Stimulated activated CD4-positive, alpha-beta T cell treated with anti-CD3 and anti-CD28 coated beads, TNF-alpha, amount 100 ng/mL, for 48 hours (primary cell): ENCODE data around the gene AFAP1L2.

Source experiments
- DNase-seq, 3 donors: peaks; one replicate each; pipeline ENCODE4 v3.0.0-alpha.2; 2020; ENCODE audit warnings: low read depth in 3 of 3

The AFAP1L2 gene

GRCh38 chr10:114388275-114388674 is 16.0 kb downstream of the AFAP1L2 start:
- DNase-seq = no peak

DNA sequence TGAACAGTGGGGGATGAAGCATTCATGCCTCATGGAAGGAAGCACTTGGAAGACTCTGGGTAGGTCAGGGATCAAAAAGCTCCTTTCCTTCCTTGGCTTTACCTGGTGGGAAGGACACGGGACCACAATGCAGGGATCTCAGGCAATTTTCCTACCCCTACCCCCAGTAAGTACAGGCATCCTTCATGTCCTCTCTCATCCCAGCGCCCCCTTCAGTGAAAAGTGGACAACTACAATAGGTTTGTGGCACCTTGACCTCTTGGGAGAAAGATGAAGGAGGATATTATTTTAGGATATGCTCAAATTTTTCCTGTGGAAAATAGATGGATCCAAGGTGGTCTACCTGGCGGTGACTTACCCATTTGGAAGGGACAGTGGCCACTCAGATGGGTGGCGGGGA is 16.5 kb downstream of the AFAP1L2 start:
- DNase-seq = no peak

DNA sequence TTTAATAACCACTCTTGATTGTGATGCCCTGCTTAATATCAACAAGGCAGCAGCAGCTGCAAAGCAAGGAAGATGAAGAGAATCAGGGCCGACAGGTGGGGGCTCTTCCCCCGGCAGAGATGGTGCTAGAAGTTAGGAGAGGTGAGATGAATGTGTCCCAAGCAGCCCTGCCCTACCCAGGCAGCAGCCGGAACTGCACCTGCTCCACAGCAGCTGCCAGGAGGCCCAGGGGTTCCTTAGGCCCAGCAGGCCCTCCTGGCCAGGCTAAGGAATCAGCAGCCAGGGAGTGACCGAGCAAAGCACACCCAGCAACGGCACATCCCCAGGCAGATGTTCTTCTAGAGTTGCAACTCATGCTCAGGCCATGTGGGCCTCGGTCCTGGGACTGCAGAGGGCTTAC is 17.9 kb downstream of the AFAP1L2 start:
- no peak for DNase-seq

- DNase-seq = no peak
Observed at GRCh38 chr10:114385557-114385956, 18.7 kb downstream of the AFAP1L2 start.

GRCh38 chr10:114384601-114385000 is 19.7 kb downstream of the AFAP1L2 start:
- no peak for DNase-seq

DNA sequence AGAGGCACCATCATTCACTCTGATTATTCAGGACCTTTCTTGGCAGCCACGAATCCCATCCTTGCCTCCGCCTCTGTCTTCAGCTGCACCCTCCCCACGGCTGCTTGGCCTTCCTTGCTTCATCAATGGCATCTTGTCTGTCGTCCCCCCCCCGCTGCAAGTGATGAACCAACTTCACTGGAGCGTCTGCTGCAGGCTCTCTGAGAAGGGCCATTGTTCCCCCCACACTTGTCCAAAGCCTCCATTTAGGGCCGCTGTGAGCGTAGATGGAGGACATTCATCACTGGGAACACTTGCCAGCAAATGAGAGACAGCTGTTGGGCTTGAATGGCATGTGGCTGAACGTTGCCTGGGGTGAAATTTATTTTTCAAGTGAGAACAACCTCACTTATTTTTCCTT is 20.1 kb downstream of the AFAP1L2 start:
- DNase-seq = no peak

DNA sequence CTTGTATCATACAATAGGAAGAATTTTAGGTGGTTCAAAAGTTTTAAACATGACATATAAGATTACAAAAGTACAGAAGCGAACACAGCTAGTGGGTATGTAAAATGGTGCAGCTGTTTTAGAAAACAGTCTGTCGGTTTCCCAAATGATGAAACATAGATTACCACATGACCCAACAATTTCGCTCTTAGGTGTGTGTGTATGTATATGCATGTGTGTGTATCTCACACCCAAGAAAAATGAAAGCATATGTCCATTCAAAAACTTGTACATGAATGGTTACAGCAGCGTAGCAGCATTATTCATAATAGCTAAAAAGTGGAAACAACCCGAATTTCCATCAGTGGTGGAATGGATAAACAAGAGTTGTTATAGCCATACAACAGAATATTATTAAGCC is 23.5 kb downstream of the AFAP1L2 start:
- DNase-seq = no peak

GRCh38 chr10:114380060-114380459 is 24.2 kb downstream of the AFAP1L2 start:
- no peak for DNase-seq

DNA sequence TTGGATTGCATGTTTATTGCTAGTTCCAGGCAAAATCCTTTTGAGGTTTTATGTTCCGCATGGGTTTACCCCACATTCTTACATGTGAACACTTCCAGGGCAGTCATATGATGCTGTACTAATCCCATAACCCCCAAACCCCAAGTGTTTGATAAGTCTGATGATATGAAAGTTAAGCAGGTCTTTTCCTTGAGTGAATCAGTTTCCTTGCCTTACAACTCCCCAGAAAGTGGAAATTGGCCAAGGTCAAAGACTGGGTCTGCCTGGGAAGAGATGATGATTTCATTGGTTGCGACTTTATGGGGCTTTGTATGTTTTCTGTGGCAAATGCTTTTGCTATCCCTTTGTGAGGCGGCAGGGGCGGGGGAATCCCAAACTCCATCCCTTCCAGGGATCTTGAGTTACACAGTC is 24.7 kb downstream of the AFAP1L2 start:
- DNase-seq = no peak

DNA sequence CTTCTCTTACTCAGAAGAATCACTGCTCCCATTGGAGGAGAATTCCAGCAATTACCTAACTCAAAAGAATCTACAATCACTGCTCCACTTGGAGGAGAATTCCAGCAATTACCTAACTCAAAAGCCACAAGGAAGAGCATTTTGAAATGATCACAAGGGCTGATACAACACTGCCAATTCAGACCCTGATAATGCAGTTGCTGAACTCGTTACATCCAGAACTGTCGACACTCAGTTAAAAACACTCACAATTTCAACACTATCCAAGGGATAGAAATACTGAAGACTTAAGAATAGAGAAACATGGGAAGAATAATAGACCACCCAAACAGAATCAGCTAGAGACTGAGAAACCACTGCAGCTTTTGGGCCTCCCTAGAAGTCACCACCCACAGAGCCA is 27.8 kb downstream of the AFAP1L2 start:
- DNase-seq = no peak

DNA sequence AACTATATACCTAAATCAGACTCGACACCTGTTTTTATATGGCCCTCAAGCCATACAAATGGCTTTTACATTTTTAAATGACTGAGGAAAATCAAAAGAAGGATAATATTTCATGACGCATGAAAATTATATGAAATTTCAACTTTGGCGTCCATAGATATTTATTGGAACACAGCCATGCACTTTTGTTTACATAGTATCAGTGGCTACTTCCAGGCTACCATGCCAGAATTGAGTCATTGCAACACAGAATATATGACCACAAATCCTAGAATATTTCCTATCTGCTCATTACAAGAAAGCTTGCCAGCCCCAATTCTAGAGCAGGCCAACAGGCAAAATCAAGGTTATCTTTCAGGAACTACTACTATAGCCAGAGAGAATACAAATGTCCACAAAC is 29.3 kb downstream of the AFAP1L2 start:
- DNase-seq = no peak

DNA sequence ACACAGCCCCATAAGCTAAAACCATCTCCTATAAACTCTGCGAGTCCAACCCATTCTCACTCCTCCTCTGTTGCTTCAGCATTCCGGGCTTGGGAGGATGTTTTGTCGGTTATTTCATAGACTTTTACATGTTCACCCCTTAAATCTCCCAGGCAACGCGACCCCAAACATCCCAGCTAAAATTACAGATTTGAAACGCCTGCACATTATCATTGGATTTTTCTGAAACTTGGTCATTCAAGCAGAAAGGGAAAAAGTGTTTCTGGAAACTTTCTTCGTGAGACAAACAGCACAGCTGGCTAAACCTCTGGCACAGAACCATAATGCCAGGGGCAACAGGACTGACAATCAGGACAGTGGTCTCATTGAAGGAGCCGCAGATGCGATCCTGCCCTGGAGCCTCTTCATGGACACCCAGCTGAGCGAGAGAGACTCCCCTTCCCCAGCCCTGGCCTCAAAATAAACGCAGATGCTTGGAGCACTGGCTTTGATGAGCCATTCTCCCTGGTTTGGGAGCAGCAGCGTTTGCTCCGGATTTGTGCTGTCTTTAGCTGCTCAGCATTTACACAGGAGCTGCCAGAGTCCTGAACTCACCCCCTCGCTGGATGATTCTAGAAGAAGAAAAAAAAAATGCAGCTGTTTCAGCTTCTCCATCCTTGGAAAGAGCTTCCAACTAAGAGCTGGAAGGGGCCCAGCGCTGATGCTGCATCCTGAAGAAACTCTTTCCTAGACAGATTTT is 30.1 kb downstream of the AFAP1L2 start:
- no peak for DNase-seq

DNA sequence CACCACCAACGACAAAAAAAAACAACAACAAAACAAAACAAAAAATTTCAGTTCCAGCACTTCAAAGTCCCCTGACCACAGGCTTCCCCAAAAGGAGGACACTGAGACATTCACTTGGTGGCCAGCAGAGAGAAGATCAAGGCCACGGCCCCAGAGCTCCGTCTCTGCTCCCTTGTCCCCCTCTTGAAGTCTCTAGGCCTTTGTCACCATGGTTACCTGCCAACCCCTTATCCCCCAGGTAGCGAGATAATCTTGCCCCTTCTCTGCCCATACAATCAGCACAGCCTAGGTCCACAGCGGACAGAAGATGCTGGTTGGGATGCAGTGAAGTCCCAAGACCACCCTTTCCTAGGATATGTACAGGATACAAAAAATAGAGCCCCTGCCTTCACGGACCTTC is 30.7 kb downstream of the AFAP1L2 start:
- DNase-seq = no peak

- no peak for DNase-seq
Observed at GRCh38 chr10:114372995-114373394, 31.3 kb downstream of the AFAP1L2 start.

- DNase-seq = no peak
Observed at GRCh38 chr10:114372179-114372578, 32.1 kb downstream of the AFAP1L2 start.

DNA sequence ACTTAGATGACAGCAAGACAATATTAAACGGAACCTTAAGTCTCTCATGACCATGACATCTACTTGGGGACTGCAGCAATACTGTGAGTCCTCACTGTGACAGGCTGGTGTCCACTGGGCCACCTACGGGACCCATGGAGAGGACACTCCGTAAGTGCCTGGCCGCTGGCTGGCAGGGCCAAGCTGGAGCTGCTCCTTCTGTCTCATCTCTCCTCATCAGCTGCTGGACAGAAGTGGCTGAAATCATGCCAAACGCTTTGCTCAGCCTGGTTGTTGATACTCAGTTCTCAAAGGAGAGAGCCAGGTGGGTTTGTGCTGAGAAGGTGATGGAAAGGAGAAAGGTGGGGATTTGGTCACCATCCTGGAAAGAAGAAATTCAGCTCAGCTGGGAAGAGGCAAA is 33.3 kb downstream of the AFAP1L2 start:
- DNase-seq = no peak

DNA sequence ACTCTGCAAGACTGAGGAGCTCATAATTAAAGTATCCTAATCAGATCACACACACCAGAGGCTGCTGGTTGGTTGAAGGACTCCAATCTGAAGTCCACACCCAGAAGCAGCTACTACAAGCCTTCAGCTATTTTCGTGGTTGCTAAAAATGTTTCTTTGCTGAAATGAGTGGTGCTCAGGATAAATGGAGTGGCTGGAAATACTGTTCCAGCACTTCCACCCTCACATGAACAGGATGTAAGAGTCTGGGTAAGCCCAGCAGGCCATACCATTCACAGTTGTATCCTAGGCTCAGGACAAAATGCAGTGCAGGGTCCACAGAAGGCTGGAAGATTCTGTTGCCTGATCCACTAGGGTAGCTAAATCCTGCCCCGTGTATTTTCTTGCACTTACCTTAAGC is 34.1 kb downstream of the AFAP1L2 start:
- no peak for DNase-seq

- DNase-seq = no peak
Observed at GRCh38 chr10:114368057-114368391, 36.3 kb downstream of the AFAP1L2 start.

DNA sequence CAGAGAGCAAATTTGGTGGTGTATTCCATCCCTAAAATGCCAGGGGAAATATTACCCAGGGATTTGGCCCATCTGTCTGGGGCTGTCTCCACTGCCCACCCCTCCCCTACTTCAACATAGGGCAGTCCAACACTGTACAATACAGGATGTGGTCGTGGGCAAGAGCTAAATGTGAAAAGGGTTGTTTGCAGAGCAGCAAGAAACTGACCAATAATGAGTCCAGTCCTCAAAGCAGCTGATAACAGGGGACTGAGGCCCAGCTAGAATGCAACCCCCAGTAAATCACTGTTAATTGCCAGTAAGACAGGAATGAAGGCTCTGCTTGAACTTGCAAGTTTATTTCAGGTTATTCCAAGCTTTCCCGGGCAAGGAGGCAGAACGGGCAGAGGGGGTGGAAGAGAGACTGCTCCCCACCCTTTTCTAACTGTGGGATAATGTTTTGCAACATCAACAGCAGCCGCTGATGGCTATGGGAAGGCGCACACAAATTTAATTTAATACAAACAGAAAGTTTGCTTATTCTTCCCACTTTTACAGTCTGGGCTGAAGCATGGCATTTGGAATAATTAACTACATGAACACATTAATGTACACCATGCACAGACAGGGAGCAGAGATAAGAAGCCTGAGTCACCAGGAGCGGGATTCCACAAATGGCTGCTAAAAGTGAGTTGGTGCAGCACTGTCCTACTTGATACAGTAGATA is 36.8 kb downstream of the AFAP1L2 start:
- no peak for DNase-seq

DNA sequence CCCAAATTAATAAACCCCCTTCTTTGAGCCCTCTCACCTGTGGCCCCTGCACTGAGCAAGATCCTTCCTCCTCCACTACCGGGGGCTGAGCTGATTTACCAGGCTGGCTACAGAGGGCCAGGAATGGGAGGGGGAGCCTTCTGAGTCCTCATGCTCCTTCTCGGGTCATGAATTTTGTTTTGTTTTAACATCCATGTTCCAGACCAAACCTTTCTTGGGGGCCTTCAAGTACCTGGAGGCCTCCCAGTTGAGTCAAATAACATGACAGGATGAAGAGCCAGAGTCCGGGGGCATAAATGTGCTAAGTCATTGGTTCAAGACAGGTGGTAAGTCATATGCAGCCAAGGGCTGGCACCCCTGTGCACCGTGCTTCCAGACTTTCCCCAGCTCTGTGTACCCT is 39.6 kb downstream of the AFAP1L2 start:
- no peak for DNase-seq

- DNase-seq = no peak
Observed at GRCh38 chr10:114363745-114364454, 40.4 kb downstream of the AFAP1L2 start.

DNA sequence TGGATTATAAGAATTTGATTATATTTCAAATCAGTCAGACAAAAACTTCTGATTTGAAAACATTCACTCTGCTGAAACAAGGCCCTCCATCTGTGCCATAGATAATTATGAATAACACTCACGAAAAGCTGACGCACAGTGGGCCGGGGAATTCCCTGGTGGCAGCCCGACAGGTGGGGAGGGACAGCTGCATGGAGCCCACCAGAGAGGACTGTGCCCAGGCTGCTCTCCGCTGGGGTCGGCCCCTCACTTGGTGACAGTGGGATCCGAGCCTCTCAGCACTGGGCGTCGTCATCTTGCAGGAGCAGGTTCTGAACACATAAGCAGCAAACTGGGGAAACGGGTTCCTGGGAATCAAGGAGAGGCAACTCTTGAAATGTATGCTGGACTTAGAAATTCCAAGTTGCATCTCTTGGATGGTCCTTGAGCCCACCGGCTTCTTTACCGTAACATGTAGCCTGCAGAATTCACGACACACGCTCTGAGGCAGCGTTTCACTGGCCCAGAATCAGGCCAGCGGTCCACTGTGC is 41.4 kb downstream of the AFAP1L2 start:
- DNase-seq = no peak

DNA sequence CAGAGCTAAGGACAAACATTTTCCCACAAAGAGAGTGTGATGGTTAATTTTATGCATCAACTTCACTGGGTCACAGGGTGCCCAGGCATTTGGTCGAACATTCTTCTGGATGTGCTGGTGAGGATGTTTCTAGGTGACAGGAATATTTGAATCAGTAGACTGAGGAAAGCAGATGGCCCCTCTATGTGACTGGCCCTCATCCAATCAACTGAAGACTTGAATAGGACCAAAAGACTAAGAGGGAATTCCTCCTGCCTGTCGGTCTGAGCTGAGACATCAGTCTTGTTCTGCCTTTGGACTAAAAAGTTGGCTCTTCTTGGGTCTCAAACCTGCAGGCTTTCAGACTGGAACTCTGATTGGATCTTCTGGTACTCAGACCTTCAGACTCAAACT is 44.4 kb downstream of the AFAP1L2 start:
- DNase-seq = no peak
